Measurements from ENCODE around the gene ABCD1. TPM values are rescaled to one million over a fixed set of nuclear protein-coding genes. Genes with fewer than 3 reads are reported as not detected.

Gene ABCD1
- total and polyA plus RNA-seq, 9 of the 15 experiments (the other 6 are each of a cell fraction or from before 2014, with no cell fraction given) = 0.07 to 6.9 (median 2.2) TPM

DNA sequence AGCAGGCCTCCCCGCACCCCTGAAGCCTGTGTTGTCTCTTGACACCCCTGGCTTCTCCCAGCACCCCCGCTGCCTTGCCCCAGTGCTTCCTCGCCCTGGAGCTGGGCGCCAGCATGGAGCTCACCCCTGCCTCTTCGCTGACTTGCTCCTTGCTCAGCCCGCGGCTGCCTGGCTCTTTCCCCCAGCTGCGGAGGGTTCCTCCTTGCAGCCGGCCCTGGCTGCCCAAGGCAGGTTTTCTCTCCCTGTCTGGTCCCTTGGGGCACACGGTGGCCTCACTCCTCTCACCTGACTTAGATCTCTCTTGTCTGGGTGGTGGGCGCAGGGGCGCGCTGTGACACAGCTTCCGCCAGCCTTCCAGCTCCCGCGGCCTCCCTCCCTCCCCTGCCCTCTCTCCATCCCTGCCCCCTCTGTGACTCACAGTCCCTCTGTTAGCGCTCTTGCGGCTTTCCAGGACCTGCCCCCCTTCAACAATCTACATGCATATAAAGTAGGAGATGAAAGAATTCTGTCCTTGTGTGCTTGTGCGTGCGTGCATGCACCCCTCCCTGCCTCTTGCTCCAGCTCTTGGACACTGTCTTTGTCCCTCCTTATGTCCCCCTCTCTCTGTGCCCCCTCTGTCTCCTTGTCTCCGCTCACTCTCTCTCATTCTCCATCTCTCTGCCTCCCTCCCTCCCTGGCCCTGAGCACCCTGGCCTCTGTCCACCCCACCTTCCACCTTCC lies 41.6 kb downstream of the ABCD1 start (continued):
- TF ChIP-seq, protein P1, sequence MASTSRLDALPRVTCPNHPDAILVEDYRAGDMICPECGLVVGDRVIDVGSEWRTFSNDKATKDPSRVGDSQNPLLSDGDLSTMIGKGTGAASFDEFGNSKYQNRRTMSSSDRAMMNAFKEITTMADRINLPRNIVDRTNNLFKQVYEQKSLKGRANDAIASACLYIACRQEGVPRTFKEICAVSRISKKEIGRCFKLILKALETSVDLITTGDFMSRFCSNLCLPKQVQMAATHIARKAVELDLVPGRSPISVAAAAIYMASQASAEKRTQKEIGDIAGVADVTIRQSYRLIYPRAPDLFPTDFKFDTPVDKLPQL (IDR thresholded peaks at IDR 0.05; ENCODE audit: extremely low read depth, insufficient read length) = no peak
- TF ChIP-seq, protein P2, sequence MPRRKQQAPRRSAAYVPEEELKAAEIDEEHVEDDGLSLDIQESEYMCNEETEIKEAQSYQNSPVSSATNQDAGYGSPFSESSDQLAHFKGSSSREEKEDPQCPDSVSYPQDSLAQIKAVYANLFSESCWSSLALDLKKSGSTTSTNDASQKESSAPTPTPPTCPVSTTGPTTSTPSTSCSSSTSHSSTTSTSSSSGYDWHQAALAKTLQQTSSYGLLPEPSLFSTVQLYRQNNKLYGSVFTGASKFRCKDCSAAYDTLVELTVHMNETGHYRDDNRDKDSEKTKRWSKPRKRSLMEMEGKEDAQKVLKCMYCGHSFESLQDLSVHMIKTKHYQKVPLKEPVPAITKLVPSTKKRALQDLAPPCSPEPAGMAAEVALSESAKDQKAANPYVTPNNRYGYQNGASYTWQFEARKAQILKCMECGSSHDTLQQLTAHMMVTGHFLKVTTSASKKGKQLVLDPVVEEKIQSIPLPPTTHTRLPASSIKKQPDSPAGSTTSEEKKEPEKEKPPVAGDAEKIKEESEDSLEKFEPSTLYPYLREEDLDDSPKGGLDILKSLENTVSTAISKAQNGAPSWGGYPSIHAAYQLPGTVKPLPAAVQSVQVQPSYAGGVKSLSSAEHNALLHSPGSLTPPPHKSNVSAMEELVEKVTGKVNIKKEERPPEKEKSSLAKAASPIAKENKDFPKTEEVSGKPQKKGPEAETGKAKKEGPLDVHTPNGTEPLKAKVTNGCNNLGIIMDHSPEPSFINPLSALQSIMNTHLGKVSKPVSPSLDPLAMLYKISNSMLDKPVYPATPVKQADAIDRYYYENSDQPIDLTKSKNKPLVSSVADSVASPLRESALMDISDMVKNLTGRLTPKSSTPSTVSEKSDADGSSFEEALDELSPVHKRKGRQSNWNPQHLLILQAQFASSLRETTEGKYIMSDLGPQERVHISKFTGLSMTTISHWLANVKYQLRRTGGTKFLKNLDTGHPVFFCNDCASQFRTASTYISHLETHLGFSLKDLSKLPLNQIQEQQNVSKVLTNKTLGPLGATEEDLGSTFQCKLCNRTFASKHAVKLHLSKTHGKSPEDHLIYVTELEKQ (CRISPR knock-in tag; IDR thresholded peaks at IDR 0.05) = no peak
- TF ChIP-seq POLR3G (IDR thresholded peaks at IDR 0.05; ENCODE audit: extremely low read depth, insufficient read length, insufficient replicate concordance) (no peak), PHF21A (IDR thresholded peaks at IDR 0.05; ENCODE audit: borderline replicate concordance, low read depth) (no peak), ETV5 (CRISPR knock-in tag; IDR thresholded peaks at IDR 0.05; ENCODE audit: low read depth) (no peak), HOXB6 (CRISPR knock-in tag; IDR thresholded peaks at IDR 0.05; ENCODE audit: borderline replicate concordance) (no peak), SUPT5H (IDR thresholded peaks at IDR 0.05) (peak; percentile 73), YY1 (IDR thresholded peaks at IDR 0.05; ENCODE audit: borderline replicate concordance in 1 of 3, control insufficient read depth in 1 of 3, extremely low read depth in 1 of 3, insufficient read depth in 3 of 3, insufficient read length in 1 of 3, insufficient replicate concordance in 2 of 3, low read depth in 1 of 3, low read length in 2 of 3) (peak in 1 of 3 experiments; percentile 25), GATA2 (CRISPR knock-in tag; IDR thresholded peaks at IDR 0.05) (no peak), SIRT6 (IDR thresholded peaks at IDR 0.05; ENCODE audit: low read depth, low read length) (no peak), HMGN3 (IDR thresholded peaks at IDR 0.05; ENCODE audit: borderline replicate concordance, extremely low read depth, insufficient read length, low read depth, low read length) (no peak)
- TF ChIP-seq, protein P3, sequence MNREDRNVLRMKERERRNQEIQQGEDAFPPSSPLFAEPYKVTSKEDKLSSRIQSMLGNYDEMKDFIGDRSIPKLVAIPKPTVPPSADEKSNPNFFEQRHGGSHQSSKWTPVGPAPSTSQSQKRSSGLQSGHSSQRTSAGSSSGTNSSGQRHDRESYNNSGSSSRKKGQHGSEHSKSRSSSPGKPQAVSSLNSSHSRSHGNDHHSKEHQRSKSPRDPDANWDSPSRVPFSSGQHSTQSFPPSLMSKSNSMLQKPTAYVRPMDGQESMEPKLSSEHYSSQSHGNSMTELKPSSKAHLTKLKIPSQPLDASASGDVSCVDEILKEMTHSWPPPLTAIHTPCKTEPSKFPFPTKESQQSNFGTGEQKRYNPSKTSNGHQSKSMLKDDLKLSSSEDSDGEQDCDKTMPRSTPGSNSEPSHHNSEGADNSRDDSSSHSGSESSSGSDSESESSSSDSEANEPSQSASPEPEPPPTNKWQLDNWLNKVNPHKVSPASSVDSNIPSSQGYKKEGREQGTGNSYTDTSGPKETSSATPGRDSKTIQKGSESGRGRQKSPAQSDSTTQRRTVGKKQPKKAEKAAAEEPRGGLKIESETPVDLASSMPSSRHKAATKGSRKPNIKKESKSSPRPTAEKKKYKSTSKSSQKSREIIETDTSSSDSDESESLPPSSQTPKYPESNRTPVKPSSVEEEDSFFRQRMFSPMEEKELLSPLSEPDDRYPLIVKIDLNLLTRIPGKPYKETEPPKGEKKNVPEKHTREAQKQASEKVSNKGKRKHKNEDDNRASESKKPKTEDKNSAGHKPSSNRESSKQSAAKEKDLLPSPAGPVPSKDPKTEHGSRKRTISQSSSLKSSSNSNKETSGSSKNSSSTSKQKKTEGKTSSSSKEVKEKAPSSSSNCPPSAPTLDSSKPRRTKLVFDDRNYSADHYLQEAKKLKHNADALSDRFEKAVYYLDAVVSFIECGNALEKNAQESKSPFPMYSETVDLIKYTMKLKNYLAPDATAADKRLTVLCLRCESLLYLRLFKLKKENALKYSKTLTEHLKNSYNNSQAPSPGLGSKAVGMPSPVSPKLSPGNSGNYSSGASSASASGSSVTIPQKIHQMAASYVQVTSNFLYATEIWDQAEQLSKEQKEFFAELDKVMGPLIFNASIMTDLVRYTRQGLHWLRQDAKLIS (CRISPR knock-in tag; IDR thresholded peaks at IDR 0.05) = no peak
- TF ChIP-seq, protein P4, sequence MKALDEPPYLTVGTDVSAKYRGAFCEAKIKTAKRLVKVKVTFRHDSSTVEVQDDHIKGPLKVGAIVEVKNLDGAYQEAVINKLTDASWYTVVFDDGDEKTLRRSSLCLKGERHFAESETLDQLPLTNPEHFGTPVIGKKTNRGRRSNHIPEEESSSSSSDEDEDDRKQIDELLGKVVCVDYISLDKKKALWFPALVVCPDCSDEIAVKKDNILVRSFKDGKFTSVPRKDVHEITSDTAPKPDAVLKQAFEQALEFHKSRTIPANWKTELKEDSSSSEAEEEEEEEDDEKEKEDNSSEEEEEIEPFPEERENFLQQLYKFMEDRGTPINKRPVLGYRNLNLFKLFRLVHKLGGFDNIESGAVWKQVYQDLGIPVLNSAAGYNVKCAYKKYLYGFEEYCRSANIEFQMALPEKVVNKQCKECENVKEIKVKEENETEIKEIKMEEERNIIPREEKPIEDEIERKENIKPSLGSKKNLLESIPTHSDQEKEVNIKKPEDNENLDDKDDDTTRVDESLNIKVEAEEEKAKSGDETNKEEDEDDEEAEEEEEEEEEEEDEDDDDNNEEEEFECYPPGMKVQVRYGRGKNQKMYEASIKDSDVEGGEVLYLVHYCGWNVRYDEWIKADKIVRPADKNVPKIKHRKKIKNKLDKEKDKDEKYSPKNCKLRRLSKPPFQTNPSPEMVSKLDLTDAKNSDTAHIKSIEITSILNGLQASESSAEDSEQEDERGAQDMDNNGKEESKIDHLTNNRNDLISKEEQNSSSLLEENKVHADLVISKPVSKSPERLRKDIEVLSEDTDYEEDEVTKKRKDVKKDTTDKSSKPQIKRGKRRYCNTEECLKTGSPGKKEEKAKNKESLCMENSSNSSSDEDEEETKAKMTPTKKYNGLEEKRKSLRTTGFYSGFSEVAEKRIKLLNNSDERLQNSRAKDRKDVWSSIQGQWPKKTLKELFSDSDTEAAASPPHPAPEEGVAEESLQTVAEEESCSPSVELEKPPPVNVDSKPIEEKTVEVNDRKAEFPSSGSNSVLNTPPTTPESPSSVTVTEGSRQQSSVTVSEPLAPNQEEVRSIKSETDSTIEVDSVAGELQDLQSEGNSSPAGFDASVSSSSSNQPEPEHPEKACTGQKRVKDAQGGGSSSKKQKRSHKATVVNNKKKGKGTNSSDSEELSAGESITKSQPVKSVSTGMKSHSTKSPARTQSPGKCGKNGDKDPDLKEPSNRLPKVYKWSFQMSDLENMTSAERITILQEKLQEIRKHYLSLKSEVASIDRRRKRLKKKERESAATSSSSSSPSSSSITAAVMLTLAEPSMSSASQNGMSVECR (CRISPR knock-in tag; IDR thresholded peaks at IDR 0.05) = 0 out of 2 replicates have a peak, but pooled peaks have one; percentile 62
